Keratinocyte (primary cell): Measurements from ENCODE around the gene MEFV. TPM values are rescaled to one million over a fixed set of nuclear protein-coding genes. Genes with fewer than 3 reads are reported as not detected.

Experiments
- DNase-seq: peaks from one replicate; pipeline ENCODE4 v3.0.0-alpha.2; 2011; ENCODE audit warnings: low read depth, missing footprints, low spot score
- FAIRE-seq: peaks from 2 replicates; lab custom pipeline; 2011; peaks lifted over from hg19 to GRCh38; lab: Jason Lieb, UNC
- H2AFZ ChIP-seq: 2 replicates; pipeline ENCODE4 v1.6.0; 2012; ENCODE audit warnings: low read length, control low read depth, inconsistent platforms; ENCODE audit not compliant: control insufficient read depth
- H3K27ac ChIP-seq: 2 replicates; pipeline ENCODE4 v1.5.1; 2011; ENCODE audit warnings: low read length; ENCODE audit not compliant: control insufficient read depth, insufficient read depth
- H3K27me3 ChIP-seq: 3 replicates; pipeline ENCODE4 v1.6.0; 2011; ENCODE audit warnings: low read length; ENCODE audit not compliant: control insufficient read depth, insufficient read depth; ENCODE audit errors: extremely low read depth
- H3K36me3 ChIP-seq, 2 experiments: 2 replicates in 1 of 2; 3 replicates in 1 of 2; pipeline ENCODE4 v1.5.1; 2011; ENCODE audit warnings: low read length in 2 of 2, mild to moderate bottlenecking in 1 of 2; ENCODE audit not compliant: control insufficient read depth in 2 of 2, insufficient read depth in 2 of 2; ENCODE audit errors: extremely low read depth in 1 of 2
- H3K4me1 ChIP-seq: 3 replicates; pipeline ENCODE4 v1.5.1; 2011; ENCODE audit warnings: low read length; ENCODE audit not compliant: control insufficient read depth, insufficient read depth; ENCODE audit errors: extremely low read depth
- H3K4me2 ChIP-seq: 3 replicates; pipeline ENCODE4 v1.6.0; 2011; ENCODE audit warnings: low read depth, low read length; ENCODE audit not compliant: control insufficient read depth, insufficient read depth; ENCODE audit errors: extremely low read depth
- H3K4me3 ChIP-seq, 3 experiments: fragments of 200-600 bp in 1 of 3; sonication (generic) in 1 of 3; 2 replicates in 2 of 3; 3 replicates in 1 of 3; pipeline ENCODE4 v1.5.1; 2011 to 2016; ENCODE audit warnings: low read length in 3 of 3, mild to moderate bottlenecking in 3 of 3, control low read depth in 2 of 3, inconsistent platforms in 1 of 3, low read depth in 1 of 3, mixed read lengths in 1 of 3, mixed run types in 1 of 3, moderate library complexity in 1 of 3; ENCODE audit not compliant: control insufficient read depth in 2 of 3, insufficient read depth in 2 of 3; ENCODE audit errors: extremely low read depth in 1 of 3
- H3K79me2 ChIP-seq: 2 replicates; pipeline ENCODE4 v1.6.0; 2012; ENCODE audit warnings: low read length; ENCODE audit not compliant: control insufficient read depth, insufficient read depth
- H3K9ac ChIP-seq: 3 replicates; pipeline ENCODE4 v1.6.0; 2011; ENCODE audit warnings: low read length; ENCODE audit not compliant: control insufficient read depth, insufficient read depth; ENCODE audit errors: extremely low read depth
- H3K9me1 ChIP-seq: 3 replicates; pipeline ENCODE4 v1.6.0; 2011; ENCODE audit warnings: low read length; ENCODE audit not compliant: control insufficient read depth, insufficient read depth; ENCODE audit errors: extremely low read depth
- H3K9me3 ChIP-seq: 2 replicates; pipeline ENCODE4 v1.5.1; 2012; ENCODE audit warnings: low read depth, low read length; ENCODE audit not compliant: control insufficient read depth
- H4K20me1 ChIP-seq: 3 replicates; pipeline ENCODE4 v1.6.0; 2011; ENCODE audit warnings: low read length; ENCODE audit not compliant: control insufficient read depth, insufficient read depth; ENCODE audit errors: extremely low read depth
- CTCF ChIP-seq, 3 experiments: IDR thresholded peaks in 1 of 3; conservative IDR thresholded peaks in 1 of 3; optimal IDR thresholded peaks in 1 of 3; 2 replicates in 2 of 3; 3 replicates in 1 of 3; pipeline versions ENCODE3 to v1.5.1; 2011; ENCODE audit warnings: low read length in 3 of 3, mild to moderate bottlenecking in 3 of 3, moderate library complexity in 2 of 3, control low read depth in 1 of 3, inconsistent platforms in 1 of 3; ENCODE audit not compliant: insufficient read depth in 2 of 3; ENCODE audit errors: extremely low read depth in 1 of 3
- EZH2 ChIP-seq: IDR thresholded peaks from one replicate; pipeline ENCODE4 v1.6.1; 2012; ENCODE audit warnings: inconsistent platforms, mild to moderate bottlenecking, low read length, moderate library complexity
- dilution Hi-C: fragments of 300-500 bp; cut with MboI; formaldehyde crosslinking; loops from one replicate; pipeline ENCODE4 v1.7.0; 2020; ENCODE audit warnings: low sequenced_read_pairs; ENCODE audit not compliant: extremely low pct_ligation_motif_present
- polyA plus RNA-seq, 5 experiments: library from polyadenylated mRNA; depleted of rRNA in 3 of 5; stranded (reverse) in 3 of 5; stranded (forward) in 1 of 5; unstranded in 1 of 5; fragments of >200 nt; gene quantifications; 1 replicate in 1 of 5; 2 replicates in 3 of 5; 3 replicates in 1 of 5; pipeline versions ENCODE4 v1.2.1 to v1.2.3, GENCODE V29; 2011 to 2012; ENCODE audit warnings: missing spikeins in 2 of 5, low read depth in 1 of 5, low replicate concordance in 1 of 5

Gene MEFV
- polyA plus RNA-seq, 1 donor (not counting 4 experiments of a cell fraction or from before 2014, with no cell fraction given) = not detected

GRCh38 chr16:3242709-3243108 lies 13.7 kb downstream of the MEFV start:
- DNase-seq = no peak
- Histone ChIP-seq H3K79me2 (no peaks in the 10 kb centered on the region), H2AFZ (no peak overlapping the region), H4K20me1 (no peaks in the 10 kb centered on the region), H3K27ac (no peak overlapping the region), H3K4me1 (no peaks in the 10 kb centered on the region), H3K9me1 (no peaks in the 10 kb centered on the region), H3K4me3 (no peak overlapping the region), H3K36me3 (no peaks in the 10 kb centered on the region), H3K9ac (no peak overlapping the region), H3K9me3 (no peaks in the 10 kb centered on the region), H3K4me2 (no peak overlapping the region), H3K27me3 (no peaks in the 10 kb centered on the region)
- FAIRE-seq = no peak
- TF ChIP-seq CTCF (optimal IDR thresholded peaks at IDR 0.05 in 1 of 3, IDR thresholded peaks at IDR 0.05 in 1 of 3, conservative IDR thresholded peaks at IDR 0.05 in 1 of 3; ENCODE audit: extremely low read depth in 1 of 3, insufficient read depth in 2 of 3, low read length in 3 of 3) = no peak
- TF ChIP-seq EZH2 = no peak
- dilution Hi-C loops = no loop called here

- H3K9ac ChIP-seq = no peak overlapping the region
- DNase-seq (no peak), FAIRE-seq (no peak)
- no peak overlapping the region for H3K27ac ChIP-seq
- no peak overlapping the region for H2AFZ ChIP-seq
- dilution Hi-C loops = no loop called here
- no peaks in the 10 kb centered on the region for H3K79me2 ChIP-seq
- no peaks in the 10 kb centered on the region for H4K20me1 ChIP-seq
- no peak for TF ChIP-seq CTCF (optimal IDR thresholded peaks at IDR 0.05 in 1 of 3, IDR thresholded peaks at IDR 0.05 in 1 of 3, conservative IDR thresholded peaks at IDR 0.05 in 1 of 3; ENCODE audit: extremely low read depth in 1 of 3, insufficient read depth in 2 of 3, low read length in 3 of 3)
- TF ChIP-seq EZH2 = no peak
- H3K9me3 ChIP-seq = no peaks in the 10 kb centered on the region
- no peaks in the 10 kb centered on the region for H3K4me1 ChIP-seq
- no peaks in the 10 kb centered on the region for H3K9me1 ChIP-seq
- no peaks in the 10 kb centered on the region for H3K27me3 ChIP-seq
- H3K4me2 ChIP-seq = no peak overlapping the region
- no peaks in the 10 kb centered on the region for H3K36me3 ChIP-seq
- no peak overlapping the region for H3K4me3 ChIP-seq
These were observed 14.7 kb downstream of the MEFV start for GRCh38 chr16:3241761-3242160.
